ENCODE data around the gene FOXE3.

DNA sequence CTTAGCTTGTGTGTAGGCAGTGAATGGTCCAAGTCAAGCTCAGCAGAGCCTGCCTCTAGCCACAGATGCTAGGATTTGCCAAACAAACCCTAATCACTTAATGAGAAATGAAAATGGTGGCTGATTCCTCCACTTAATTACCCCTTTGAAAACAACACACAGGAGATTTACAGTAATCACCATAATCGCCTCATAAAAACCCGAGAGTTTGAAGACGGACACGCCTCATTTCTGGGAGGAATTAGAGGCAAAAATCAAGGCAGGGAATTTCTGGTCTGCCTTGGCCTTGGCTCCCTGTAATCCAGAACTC, 16.3 kb upstream of the FOXE3 start:
- TF ChIP-seq, protein P1, sequence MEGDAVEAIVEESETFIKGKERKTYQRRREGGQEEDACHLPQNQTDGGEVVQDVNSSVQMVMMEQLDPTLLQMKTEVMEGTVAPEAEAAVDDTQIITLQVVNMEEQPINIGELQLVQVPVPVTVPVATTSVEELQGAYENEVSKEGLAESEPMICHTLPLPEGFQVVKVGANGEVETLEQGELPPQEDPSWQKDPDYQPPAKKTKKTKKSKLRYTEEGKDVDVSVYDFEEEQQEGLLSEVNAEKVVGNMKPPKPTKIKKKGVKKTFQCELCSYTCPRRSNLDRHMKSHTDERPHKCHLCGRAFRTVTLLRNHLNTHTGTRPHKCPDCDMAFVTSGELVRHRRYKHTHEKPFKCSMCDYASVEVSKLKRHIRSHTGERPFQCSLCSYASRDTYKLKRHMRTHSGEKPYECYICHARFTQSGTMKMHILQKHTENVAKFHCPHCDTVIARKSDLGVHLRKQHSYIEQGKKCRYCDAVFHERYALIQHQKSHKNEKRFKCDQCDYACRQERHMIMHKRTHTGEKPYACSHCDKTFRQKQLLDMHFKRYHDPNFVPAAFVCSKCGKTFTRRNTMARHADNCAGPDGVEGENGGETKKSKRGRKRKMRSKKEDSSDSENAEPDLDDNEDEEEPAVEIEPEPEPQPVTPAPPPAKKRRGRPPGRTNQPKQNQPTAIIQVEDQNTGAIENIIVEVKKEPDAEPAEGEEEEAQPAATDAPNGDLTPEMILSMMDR (IDR thresholded peaks at IDR 0.05), result no peak
- TF ChIP-seq EP300 (IDR thresholded peaks at IDR 0.05), result no peak
